Activated CD4-positive, alpha-beta T cell treated with anti-CD3 and anti-CD28 coated beads, Interleukin-2, amount 10 ng/mL, durations not matched to agents 7 days and 5 days (primary cell): ENCODE results near the gene SCGB1A1. TPM values are rescaled to one million over a fixed set of nuclear protein-coding genes. Genes with fewer than 3 reads are reported as not detected.

Source experiments
- CTCF ChIA-PET: fragments of 350-600 bp; sonication (Branson Sonifier 250); formaldehyde crosslinking; loops from one replicate; lab custom pipeline; 2021; ENCODE audit warnings: antibody characterized with exemption; lab: Charles Lee
- POLR2A ChIA-PET: fragments of 350-600 bp; sonication (Branson Sonifier 250); formaldehyde crosslinking; loops from one replicate; lab custom pipeline; 2021; ENCODE audit warnings: antibody characterized with exemption; lab: Charles Lee
- DNase-seq: peaks from one replicate; pipeline ENCODE4 v3.0.0-alpha.2; 2020
- H3K27ac Mint-ChIP-seq: one replicate; pipeline ENCODE4 v1.8.0; 2021; ENCODE audit warnings: mild to moderate bottlenecking, moderate library complexity, mixed read lengths
- H3K27me3 Mint-ChIP-seq: one replicate; pipeline ENCODE4 v1.8.0; 2021; ENCODE audit warnings: mixed read lengths
- H3K36me3 Mint-ChIP-seq: one replicate; pipeline ENCODE4 v1.8.0; 2021; ENCODE audit warnings: low read depth, mixed read lengths
- H3K4me1 Mint-ChIP-seq: one replicate; pipeline ENCODE4 v1.8.0; 2021; ENCODE audit warnings: mixed read lengths
- H3K4me3 Mint-ChIP-seq: one replicate; pipeline ENCODE4 v1.8.0; 2021; ENCODE audit warnings: mild to moderate bottlenecking, moderate library complexity, mixed read lengths
- H3K9me3 Mint-ChIP-seq: one replicate; pipeline ENCODE4 v1.8.0; 2021; ENCODE audit warnings: mixed read lengths
- total RNA-seq, 2 experiments: library from RNA; stranded (reverse); gene quantifications; one replicate each; pipeline ENCODE4 v1.2.3, GENCODE V29; 2021

Gene SCGB1A1
- total RNA-seq, 2 experiments from 2014 or later = not detected

GRCh38 chr11:62390237-62390636 lies 28.6 kb upstream of the SCGB1A1 start:
- Mint-ChIP-seq H3K9me3 (no peaks in the 10 kb centered on the region), H3K27me3 (peaks cover 9% of the 10 kb centered on the region), H3K4me1 (peaks cover 24% of the 10 kb centered on the region), H3K4me3 (no peak overlapping the region), H3K36me3 (no peaks in the 10 kb centered on the region), H3K27ac (no peak overlapping the region)
- POLR2A ChIA-PET = no interaction called here
- DNase-seq = no peak
- CTCF ChIA-PET = interaction anchor here (0.7 to 1.1 kb wide), 2 partner anchors 10 to 167 kb away, joined by 3 read pairs; no protein-coding TSS in a partner anchor

GRCh38 chr11:62390722-62391121 lies 28.1 kb upstream of the SCGB1A1 start:
- Mint-ChIP-seq H3K27ac (no peak overlapping the region), H3K4me1 (peaks cover 20% of the 10 kb centered on the region), H3K36me3 (no peaks in the 10 kb centered on the region), H3K9me3 (no peaks in the 10 kb centered on the region), H3K27me3 (peaks cover 9% of the 10 kb centered on the region), H3K4me3 (no peak overlapping the region)
- POLR2A ChIA-PET = no interaction called here
- CTCF ChIA-PET = interaction anchor here (1.1 kb wide), 1 partner anchor 166 kb away, joined by 3 read pairs; no protein-coding TSS in a partner anchor
- DNase-seq = no peak

GRCh38 chr11:62391642-62392425 lies 27.0 kb upstream of the SCGB1A1 start:
- H3K27me3 Mint-ChIP-seq = peaks cover 9% of the 10 kb centered on the region
- no peaks in the 10 kb centered on the region for H3K36me3 Mint-ChIP-seq
- ChIA-PET CTCF (interaction anchor here (0.6 to 2.0 kb wide), 4 partner anchors 27 to 377 kb away, joined by 4 to 6 read pairs (median 4); partner anchors contain the start of gene SCGB1A1), POLR2A (interaction anchor here (0.6 kb wide), 1 partner anchor 385 kb away, joined by 3 read pairs; no protein-coding TSS in a partner anchor)
- peaks cover 14% of the 10 kb centered on the region for H3K4me1 Mint-ChIP-seq
- H3K9me3 Mint-ChIP-seq = no peaks in the 10 kb centered on the region
- DNase-seq = no peak
- no peak overlapping the region for H3K27ac Mint-ChIP-seq
- H3K4me3 Mint-ChIP-seq = no peak overlapping the region

GRCh38 chr11:62392506-62392905 lies 26.3 kb upstream of the SCGB1A1 start:
- Mint-ChIP-seq H3K27me3 (peaks cover 9% of the 10 kb centered on the region), H3K4me1 (peaks cover 13% of the 10 kb centered on the region), H3K9me3 (no peaks in the 10 kb centered on the region), H3K4me3 (no peak overlapping the region), H3K36me3 (no peaks in the 10 kb centered on the region), H3K27ac (no peak overlapping the region)
- POLR2A ChIA-PET = no interaction called here
- no peak for DNase-seq
- CTCF ChIA-PET = interaction anchor here (1.4 to 2.0 kb wide), 4 partner anchors 9 to 163 kb away, joined by 4 to 5 read pairs (median 4); partner anchors contain the start of gene SCGB1A1

GRCh38 chr11:62393061-62393611 lies 25.7 kb upstream of the SCGB1A1 start:
- CTCF ChIA-PET = interaction anchor here (0.7 to 3.0 kb wide), 8 partner anchors 9 to 164 kb away, joined by 3 to 10 read pairs (median 4); partner anchors contain the start of gene SCGB1A1
- peaks cover 9% of the 10 kb centered on the region for H3K27me3 Mint-ChIP-seq

GRCh38 chr11:62393735-62394134 lies 25.1 kb upstream of the SCGB1A1 start:
- no peak for DNase-seq
- Mint-ChIP-seq H3K9me3 (no peaks in the 10 kb centered on the region), H3K4me1 (peaks cover 16% of the 10 kb centered on the region), H3K36me3 (no peaks in the 10 kb centered on the region), H3K27ac (no peak overlapping the region), H3K27me3 (peaks cover 9% of the 10 kb centered on the region), H3K4me3 (no peak overlapping the region)
- POLR2A ChIA-PET = no interaction called here
- CTCF ChIA-PET = interaction anchor here (0.7 to 3.3 kb wide), 10 partner anchors 8 to 283 kb away, joined by 3 to 21 read pairs (median 5); no protein-coding TSS in a partner anchor

More at GRCh38 chr11:62393061-62393611, 25.7 kb upstream of the SCGB1A1 start:
- H3K36me3 Mint-ChIP-seq = no peaks in the 10 kb centered on the region
- no peaks in the 10 kb centered on the region for H3K9me3 Mint-ChIP-seq
- peak; percentile 45 for DNase-seq
- POLR2A ChIA-PET = no interaction called here
- peaks cover 11% of the 10 kb centered on the region for H3K4me1 Mint-ChIP-seq
- H3K4me3 Mint-ChIP-seq = no peak overlapping the region
- no peak overlapping the region for H3K27ac Mint-ChIP-seq

GRCh38 chr11:62394825-62395538 lies 23.9 kb upstream of the SCGB1A1 start:
- H3K9me3 Mint-ChIP-seq = no peaks in the 10 kb centered on the region
- no peak overlapping the region for H3K27ac Mint-ChIP-seq
- no peak overlapping the region for H3K4me3 Mint-ChIP-seq
- ChIA-PET CTCF (interaction anchor here (0.6 to 3.3 kb wide), 21 partner anchors 9 to 315 kb away, joined by 3 to 21 read pairs (median 5); partner anchors contain the start of genes C11orf98, CSKMT and TUT1), POLR2A (interaction anchor here (0.6 kb wide), 1 partner anchor 76 kb away, joined by 4 read pairs; no protein-coding TSS in a partner anchor)
- peaks cover 4% of the 10 kb centered on the region for H3K27me3 Mint-ChIP-seq
- no peaks in the 10 kb centered on the region for H3K36me3 Mint-ChIP-seq
- peak; percentile 71 for DNase-seq
- H3K4me1 Mint-ChIP-seq = peaks cover 22% of the 10 kb centered on the region

- no peak for DNase-seq
- peaks cover 22% of the 10 kb centered on the region for H3K4me1 Mint-ChIP-seq
- no peaks in the 10 kb centered on the region for H3K9me3 Mint-ChIP-seq
- H3K36me3 Mint-ChIP-seq = no peaks in the 10 kb centered on the region
- no peak overlapping the region for H3K4me3 Mint-ChIP-seq
- POLR2A ChIA-PET = no interaction called here
- no peak overlapping the region for H3K27ac Mint-ChIP-seq
- CTCF ChIA-PET = interaction anchor here (0.8 to 3.3 kb wide), 10 partner anchors 8 to 309 kb away, joined by 3 to 21 read pairs (median 6); partner anchors contain the start of gene TUT1
- peaks cover 4% of the 10 kb centered on the region for H3K27me3 Mint-ChIP-seq
These were observed 22.8 kb upstream of the SCGB1A1 start for GRCh38 chr11:62395885-62396551.

- Mint-ChIP-seq H3K27ac (no peak overlapping the region), H3K9me3 (no peaks in the 10 kb centered on the region), H3K27me3 (no peaks in the 10 kb centered on the region), H3K4me1 (peaks cover 38% of the 10 kb centered on the region), H3K36me3 (no peaks in the 10 kb centered on the region), H3K4me3 (no peak overlapping the region)
- ChIA-PET POLR2A (interaction anchor here (0.6 kb wide), 1 partner anchor 154 kb away, joined by 5 read pairs; no protein-coding TSS in a partner anchor), CTCF (interaction anchor here (1.5 kb wide), 1 partner anchor 26 kb away, joined by 4 read pairs; no protein-coding TSS in a partner anchor)
- no peak for DNase-seq
These were observed 20.5 kb upstream of the SCGB1A1 start for GRCh38 chr11:62398011-62398994.

- POLR2A ChIA-PET = interaction anchor here (0.6 kb wide), 1 partner anchor 153 kb away, joined by 5 read pairs; no protein-coding TSS in a partner anchor
- H3K36me3 Mint-ChIP-seq = no peaks in the 10 kb centered on the region
- CTCF ChIA-PET = interaction anchor here (1.1 to 3.4 kb wide), 3 partner anchors 9 to 25 kb away, joined by 3 to 19 read pairs (median 4); no protein-coding TSS in a partner anchor
- H3K9me3 Mint-ChIP-seq = no peaks in the 10 kb centered on the region
- DNase-seq = no peak
- H3K27ac Mint-ChIP-seq = peak overlapping the region; percentile 58
- H3K4me3 Mint-ChIP-seq = no peak overlapping the region
- no peaks in the 10 kb centered on the region for H3K27me3 Mint-ChIP-seq
- peaks cover 37% of the 10 kb centered on the region for H3K4me1 Mint-ChIP-seq
These were observed 19.5 kb upstream of the SCGB1A1 start for GRCh38 chr11:62399172-62399877.
